K562 (cell line): ENCODE measurements around the gene SUPT5H. TPM values are rescaled to one million over a fixed set of nuclear protein-coding genes. Genes with fewer than 3 reads are reported as not detected.
A peak's percentile ranks its signal among the peaks of the same experiment; 100 is the strongest.

ENCODE experiments used
- DNMT1 ChIP-seq: fragments of 450-650 bp; IDR thresholded peaks from 2 replicates; pipeline ENCODE4 v1.6.1; 2016; ENCODE audit warnings: antibody characterized with exemption, mild to moderate bottlenecking
- HDGF ChIP-seq: fragments of 450-650 bp; IDR thresholded peaks from 2 replicates; pipeline ENCODE4 v1.6.1; 2016
- KAT7 ChIP-seq: sonication (generic); formaldehyde crosslinking; IDR thresholded peaks from 2 replicates; pipeline ENCODE4 v1.8.0; 2022; ENCODE audit warnings: missing genetic modification reagents, mild to moderate bottlenecking, borderline replicate concordance
- KDM4B ChIP-seq, 2 experiments: fragments of 450-650 bp in 1 of 2; sonication (generic) in 1 of 2; IDR thresholded peaks; 2 replicates each; pipeline ENCODE4 v1.6.1; 2016 to 2017; ENCODE audit warnings: borderline replicate concordance in 2 of 2, antibody characterized with exemption in 1 of 2, low read depth in 1 of 2, mild to moderate bottlenecking in 1 of 2
- KLF6 ChIP-seq: fragments of 250-450 bp; sonication (Bioruptor Pico); IDR thresholded peaks from 2 replicates; pipeline ENCODE4 v1.4.0; 2020; ENCODE audit warnings: mild to moderate bottlenecking, moderate library complexity, borderline replicate concordance
- MTF1 ChIP-seq: fragments of 250-450 bp; sonication (Bioruptor Pico); IDR thresholded peaks from 2 replicates; pipeline ENCODE4 v1.9.0; 2021; ENCODE audit warnings: moderate library complexity, mild to moderate bottlenecking, inconsistent platforms, borderline replicate concordance
- POLR2B ChIP-seq: fragments of 450-650 bp; IDR thresholded peaks from 2 replicates; pipeline ENCODE4 v1.6.1; 2018; ENCODE audit warnings: low read depth; ENCODE audit not compliant: partially characterized antibody
- SP2 ChIP-seq: IDR thresholded peaks from 2 replicates; pipeline ENCODE4 v1.6.1; 2011; ENCODE audit warnings: mild to moderate bottlenecking, low read depth, low read length, moderate library complexity; ENCODE audit not compliant: poor library complexity, severe bottlenecking; ENCODE audit errors: extremely low read depth
- TRIM24 ChIP-seq, 2 experiments: fragments of 450-650 bp; IDR thresholded peaks; 2 replicates each; pipeline ENCODE4 v1.6.1; 2016
- ZBTB7A ChIP-seq: IDR thresholded peaks from 2 replicates; pipeline ENCODE4 v1.6.1; 2011; ENCODE audit warnings: low read depth, mild to moderate bottlenecking, low read length, moderate library complexity, borderline replicate concordance; ENCODE audit not compliant: control insufficient read depth
- polyA plus RNA-seq, 8 experiments: library from polyadenylated mRNA; depleted of rRNA in 4 of 8; stranded (reverse) in 5 of 8; unstranded in 3 of 8; fragments of >200 nt; fragmentation: Nextera tagmentation in 2 of 8; fragmentation: Illumina TruSeq in 1 of 8; extraction: Ambion mirVana in 2 of 8; extraction: Trizol in 1 of 8; gene quantifications; 2 replicates each; pipeline versions ENCODE4 v1.2.1 to v1.2.3, GENCODE V29; 2011 to 2014; ENCODE audit warnings: inconsistent platforms in 1 of 8, missing spikeins in 1 of 8
- total RNA-seq, 7 experiments: library from RNA; depleted of rRNA in 6 of 7; stranded (reverse); fragments of >200 nt in 6 of 7; fragmentation: Illumina TruSeq in 2 of 7; extraction: Trizol in 2 of 7; gene quantifications; 2 replicates each; pipeline versions ENCODE4 v1.2.1 to v1.2.3, GENCODE V29; 2011 to 2021; ENCODE audit warnings: low replicate concordance in 1 of 7
- TF ChIP-seq, protein P1 (sequence below): sonication (generic); formaldehyde crosslinking; IDR thresholded peaks from 2 replicates; pipeline ENCODE4 v1.8.1; 2023; ENCODE audit warnings: mild to moderate bottlenecking, missing genetic modification reagents
- TF ChIP-seq, protein P2 (sequence below): fragments of 450-650 bp; formaldehyde crosslinking; conservative IDR thresholded peaks from 2 replicates; pipeline ENCODE4 v1.4.0; 2022; ENCODE audit warnings: mild to moderate bottlenecking, missing genetic modification characterization
- TF ChIP-seq, protein P3 (sequence below): fragments of 450-650 bp; formaldehyde crosslinking; IDR thresholded peaks from 2 replicates; pipeline ENCODE4 v1.4.0; 2020; ENCODE audit warnings: mild to moderate bottlenecking, moderate library complexity
- TF ChIP-seq, protein P4 (sequence below): fragments of 150-350 bp; conservative IDR thresholded peaks from 2 replicates; pipeline ENCODE4 v1.6.1; 2014; ENCODE audit warnings: low read length
- TF ChIP-seq, protein P5 (sequence below): sonication (generic); formaldehyde crosslinking; IDR thresholded peaks from 2 replicates; pipeline ENCODE4 v1.8.0; 2023; ENCODE audit warnings: mild to moderate bottlenecking, missing genetic modification reagents

The SUPT5H gene
- total and polyA plus RNA-seq, 9 of the 15 experiments (the other 6 are each of a cell fraction or from before 2014, with no cell fraction given) = 13.3 to 85.9 (median 35.9) TPM

DNA sequence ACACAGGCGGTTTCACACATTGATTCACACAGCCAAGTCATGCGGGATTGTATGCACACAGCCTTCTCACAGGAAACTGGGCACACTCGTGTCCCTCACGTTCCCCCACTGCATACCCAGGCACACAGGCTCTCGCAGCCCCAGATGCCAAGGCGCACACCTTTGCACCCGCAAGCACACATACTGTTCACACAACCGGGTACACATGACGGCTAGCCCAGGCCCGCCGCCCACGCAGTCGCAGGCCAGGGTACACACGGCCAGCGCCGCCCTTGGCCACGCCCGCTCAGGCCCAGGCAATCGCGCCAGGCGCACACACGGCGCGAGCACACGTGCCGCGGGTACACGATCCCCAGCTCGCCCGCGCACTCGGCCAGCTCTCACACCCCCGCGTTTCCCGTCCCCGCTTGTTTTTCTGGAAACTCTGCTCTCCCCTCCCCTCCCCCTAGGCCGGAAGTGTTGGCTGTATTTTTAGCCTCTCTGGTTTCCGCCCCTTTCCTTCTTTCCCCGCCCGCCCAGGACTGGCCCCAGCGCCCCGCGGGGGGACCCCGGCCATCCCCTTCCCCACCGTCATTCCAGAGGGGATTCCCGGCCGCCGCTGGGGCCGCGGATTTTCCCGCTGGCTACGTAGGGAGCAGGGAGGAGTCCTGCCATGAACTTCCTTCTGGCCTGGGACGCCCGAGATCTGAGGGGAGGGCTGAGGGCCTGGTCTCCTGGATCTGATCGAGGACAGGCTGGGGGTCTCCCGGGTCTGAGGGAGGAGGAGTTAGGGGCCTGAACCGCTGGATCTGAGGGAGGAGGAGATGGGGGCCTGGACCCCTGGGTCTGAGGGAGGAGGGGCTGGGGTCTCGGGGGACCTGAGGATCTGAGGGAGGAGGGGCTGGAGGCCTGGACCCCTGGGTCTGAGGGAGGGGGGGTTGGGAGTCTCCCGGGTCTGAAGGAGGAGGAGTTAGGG, 42.8 kb upstream of the SUPT5H start (continued):
- TF ChIP-seq, protein P1, sequence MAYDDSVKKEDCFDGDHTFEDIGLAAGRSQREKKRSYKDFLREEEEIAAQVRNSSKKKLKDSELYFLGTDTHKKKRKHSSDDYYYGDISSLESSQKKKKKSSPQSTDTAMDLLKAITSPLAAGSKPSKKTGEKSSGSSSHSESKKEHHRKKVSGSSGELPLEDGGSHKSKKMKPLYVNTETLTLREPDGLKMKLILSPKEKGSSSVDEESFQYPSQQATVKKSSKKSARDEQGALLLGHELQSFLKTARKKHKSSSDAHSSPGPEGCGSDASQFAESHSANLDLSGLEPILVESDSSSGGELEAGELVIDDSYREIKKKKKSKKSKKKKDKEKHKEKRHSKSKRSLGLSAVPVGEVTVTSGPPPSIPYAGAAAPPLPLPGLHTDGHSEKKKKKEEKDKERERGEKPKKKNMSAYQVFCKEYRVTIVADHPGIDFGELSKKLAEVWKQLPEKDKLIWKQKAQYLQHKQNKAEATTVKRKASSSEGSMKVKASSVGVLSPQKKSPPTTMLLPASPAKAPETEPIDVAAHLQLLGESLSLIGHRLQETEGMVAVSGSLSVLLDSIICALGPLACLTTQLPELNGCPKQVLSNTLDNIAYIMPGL = peak; percentile 31; the same call in 1 of the 2 replicates
- TF ChIP-seq KAT7 (CRISPR knock-in tag) (0 out of 2 replicates have a peak, but pooled peaks have one; percentile 17), DNMT1 (no peak), TRIM24 (IDR thresholded peaks at IDR 0.05) (peak in 1 of 2 experiments; percentile 46; a peak in 1 of 4 replicates), POLR2B (peak; percentile 30), KLF6 (CRISPR knock-in tag) (no peak), HDGF (no peak), KDM4B (IDR thresholded peaks at IDR 0.05; ENCODE audit: borderline replicate concordance in 2 of 2, low read depth in 1 of 2) (no peak), SP2 (no peak), ZBTB7A (peak; percentile 93), MTF1 (CRISPR knock-in tag) (no peak)
- TF ChIP-seq, protein P2, sequence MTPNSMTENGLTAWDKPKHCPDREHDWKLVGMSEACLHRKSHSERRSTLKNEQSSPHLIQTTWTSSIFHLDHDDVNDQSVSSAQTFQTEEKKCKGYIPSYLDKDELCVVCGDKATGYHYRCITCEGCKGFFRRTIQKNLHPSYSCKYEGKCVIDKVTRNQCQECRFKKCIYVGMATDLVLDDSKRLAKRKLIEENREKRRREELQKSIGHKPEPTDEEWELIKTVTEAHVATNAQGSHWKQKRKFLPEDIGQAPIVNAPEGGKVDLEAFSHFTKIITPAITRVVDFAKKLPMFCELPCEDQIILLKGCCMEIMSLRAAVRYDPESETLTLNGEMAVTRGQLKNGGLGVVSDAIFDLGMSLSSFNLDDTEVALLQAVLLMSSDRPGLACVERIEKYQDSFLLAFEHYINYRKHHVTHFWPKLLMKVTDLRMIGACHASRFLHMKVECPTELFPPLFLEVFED (CRISPR knock-in tag) = no peak
- TF ChIP-seq, protein P3, sequence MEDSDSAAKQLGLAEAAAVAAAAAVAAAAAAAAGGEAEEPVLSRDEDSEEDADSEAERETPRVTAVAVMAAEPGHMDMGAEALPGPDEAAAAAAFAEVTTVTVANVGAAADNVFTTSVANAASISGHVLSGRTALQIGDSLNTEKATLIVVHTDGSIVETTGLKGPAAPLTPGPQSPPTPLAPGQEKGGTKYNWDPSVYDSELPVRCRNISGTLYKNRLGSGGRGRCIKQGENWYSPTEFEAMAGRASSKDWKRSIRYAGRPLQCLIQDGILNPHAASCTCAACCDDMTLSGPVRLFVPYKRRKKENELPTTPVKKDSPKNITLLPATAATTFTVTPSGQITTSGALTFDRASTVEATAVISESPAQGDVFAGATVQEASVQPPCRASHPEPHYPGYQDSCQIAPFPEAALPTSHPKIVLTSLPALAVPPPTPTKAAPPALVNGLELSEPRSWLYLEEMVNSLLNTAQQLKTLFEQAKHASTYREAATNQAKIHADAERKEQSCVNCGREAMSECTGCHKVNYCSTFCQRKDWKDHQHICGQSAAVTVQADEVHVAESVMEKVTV (CRISPR knock-in tag) = no peak
- TF ChIP-seq, protein P4, sequence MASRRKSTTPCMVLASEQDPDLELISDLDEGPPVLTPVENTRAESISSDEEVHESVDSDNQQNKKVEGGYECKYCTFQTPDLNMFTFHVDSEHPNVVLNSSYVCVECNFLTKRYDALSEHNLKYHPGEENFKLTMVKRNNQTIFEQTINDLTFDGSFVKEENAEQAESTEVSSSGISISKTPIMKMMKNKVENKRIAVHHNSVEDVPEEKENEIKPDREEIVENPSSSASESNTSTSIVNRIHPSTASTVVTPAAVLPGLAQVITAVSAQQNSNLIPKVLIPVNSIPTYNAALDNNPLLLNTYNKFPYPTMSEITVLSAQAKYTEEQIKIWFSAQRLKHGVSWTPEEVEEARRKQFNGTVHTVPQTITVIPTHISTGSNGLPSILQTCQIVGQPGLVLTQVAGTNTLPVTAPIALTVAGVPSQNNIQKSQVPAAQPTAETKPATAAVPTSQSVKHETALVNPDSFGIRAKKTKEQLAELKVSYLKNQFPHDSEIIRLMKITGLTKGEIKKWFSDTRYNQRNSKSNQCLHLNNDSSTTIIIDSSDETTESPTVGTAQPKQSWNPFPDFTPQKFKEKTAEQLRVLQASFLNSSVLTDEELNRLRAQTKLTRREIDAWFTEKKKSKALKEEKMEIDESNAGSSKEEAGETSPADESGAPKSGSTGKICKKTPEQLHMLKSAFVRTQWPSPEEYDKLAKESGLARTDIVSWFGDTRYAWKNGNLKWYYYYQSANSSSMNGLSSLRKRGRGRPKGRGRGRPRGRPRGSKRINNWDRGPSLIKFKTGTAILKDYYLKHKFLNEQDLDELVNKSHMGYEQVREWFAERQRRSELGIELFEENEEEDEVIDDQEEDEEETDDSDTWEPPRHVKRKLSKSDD = no peak
- TF ChIP-seq, protein P5, sequence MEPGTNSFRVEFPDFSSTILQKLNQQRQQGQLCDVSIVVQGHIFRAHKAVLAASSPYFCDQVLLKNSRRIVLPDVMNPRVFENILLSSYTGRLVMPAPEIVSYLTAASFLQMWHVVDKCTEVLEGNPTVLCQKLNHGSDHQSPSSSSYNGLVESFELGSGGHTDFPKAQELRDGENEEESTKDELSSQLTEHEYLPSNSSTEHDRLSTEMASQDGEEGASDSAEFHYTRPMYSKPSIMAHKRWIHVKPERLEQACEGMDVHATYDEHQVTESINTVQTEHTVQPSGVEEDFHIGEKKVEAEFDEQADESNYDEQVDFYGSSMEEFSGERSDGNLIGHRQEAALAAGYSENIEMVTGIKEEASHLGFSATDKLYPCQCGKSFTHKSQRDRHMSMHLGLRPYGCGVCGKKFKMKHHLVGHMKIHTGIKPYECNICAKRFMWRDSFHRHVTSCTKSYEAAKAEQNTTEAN (CRISPR knock-in tag) = no peak
